ENCODE data around the gene TIE1. TPM values are rescaled to one million over a fixed set of nuclear protein-coding genes. Genes with fewer than 3 reads are reported as not detected.

TIE1 gene
- total and polyA plus RNA-seq, 2 experiments from 2014 or later = 5.0 TPM; not detected in 1

DNA sequence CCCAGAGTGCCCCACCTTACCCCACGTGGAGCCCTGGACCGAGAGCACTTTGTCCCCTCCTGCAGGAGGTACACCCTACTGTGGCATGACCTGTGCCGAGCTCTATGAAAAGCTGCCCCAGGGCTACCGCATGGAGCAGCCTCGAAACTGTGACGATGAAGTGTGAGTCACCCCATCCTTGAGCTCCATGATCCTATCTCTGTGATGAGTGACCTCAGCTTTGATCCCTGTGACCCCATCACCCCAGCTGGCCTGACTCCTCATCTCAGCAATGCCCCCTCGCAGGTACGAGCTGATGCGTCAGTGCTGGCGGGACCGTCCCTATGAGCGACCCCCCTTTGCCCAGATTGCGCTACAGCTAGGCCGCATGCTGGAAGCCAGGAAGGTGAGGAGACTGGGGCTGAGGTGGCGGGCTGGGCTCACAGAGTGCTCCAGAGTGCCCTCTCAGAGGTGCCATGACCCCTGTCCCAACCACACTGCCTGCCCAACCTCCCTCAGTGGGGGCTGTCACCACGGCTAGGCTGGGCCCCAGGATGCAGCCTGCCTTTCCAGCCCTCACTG lies 20.6 kb downstream of the TIE1 start:
- H3K4me1 ChIP-seq (ENCODE audit: low read depth) = no peaks in the 10 kb centered on the region
- no peaks in the 10 kb centered on the region for H3K36me3 ChIP-seq
- no peak overlapping the region for H3K4me3 ChIP-seq
- DNase-seq (ENCODE audit: low read depth in 1 of 2, low spot score in 1 of 2) = no peak
- no peaks in the 10 kb centered on the region for H3K27me3 ChIP-seq
- TF ChIP-seq, protein P1, sequence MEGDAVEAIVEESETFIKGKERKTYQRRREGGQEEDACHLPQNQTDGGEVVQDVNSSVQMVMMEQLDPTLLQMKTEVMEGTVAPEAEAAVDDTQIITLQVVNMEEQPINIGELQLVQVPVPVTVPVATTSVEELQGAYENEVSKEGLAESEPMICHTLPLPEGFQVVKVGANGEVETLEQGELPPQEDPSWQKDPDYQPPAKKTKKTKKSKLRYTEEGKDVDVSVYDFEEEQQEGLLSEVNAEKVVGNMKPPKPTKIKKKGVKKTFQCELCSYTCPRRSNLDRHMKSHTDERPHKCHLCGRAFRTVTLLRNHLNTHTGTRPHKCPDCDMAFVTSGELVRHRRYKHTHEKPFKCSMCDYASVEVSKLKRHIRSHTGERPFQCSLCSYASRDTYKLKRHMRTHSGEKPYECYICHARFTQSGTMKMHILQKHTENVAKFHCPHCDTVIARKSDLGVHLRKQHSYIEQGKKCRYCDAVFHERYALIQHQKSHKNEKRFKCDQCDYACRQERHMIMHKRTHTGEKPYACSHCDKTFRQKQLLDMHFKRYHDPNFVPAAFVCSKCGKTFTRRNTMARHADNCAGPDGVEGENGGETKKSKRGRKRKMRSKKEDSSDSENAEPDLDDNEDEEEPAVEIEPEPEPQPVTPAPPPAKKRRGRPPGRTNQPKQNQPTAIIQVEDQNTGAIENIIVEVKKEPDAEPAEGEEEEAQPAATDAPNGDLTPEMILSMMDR (IDR thresholded peaks at IDR 0.05; ENCODE audit: low read depth, low read length) = no peak
- H3K9me3 ChIP-seq (ENCODE audit: low read depth) = no peaks in the 10 kb centered on the region
- no peak overlapping the region for H3K27ac ChIP-seq

DNA sequence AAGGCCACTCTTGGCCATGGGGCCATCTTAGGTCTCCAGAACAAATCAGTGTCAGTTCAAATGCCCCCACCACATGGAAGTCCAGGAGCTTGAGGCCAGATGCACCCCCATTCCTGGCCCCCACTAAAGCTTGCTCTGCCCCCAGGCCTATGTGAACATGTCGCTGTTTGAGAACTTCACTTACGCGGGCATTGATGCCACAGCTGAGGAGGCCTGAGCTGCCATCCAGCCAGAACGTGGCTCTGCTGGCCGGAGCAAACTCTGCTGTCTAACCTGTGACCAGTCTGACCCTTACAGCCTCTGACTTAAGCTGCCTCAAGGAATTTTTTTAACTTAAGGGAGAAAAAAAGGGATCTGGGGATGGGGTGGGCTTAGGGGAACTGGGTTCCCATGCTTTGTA lies 21.7 kb downstream of the TIE1 start:
- Histone ChIP-seq H3K27ac (no peak overlapping the region), H3K4me3 (no peak overlapping the region), H3K9me3 (ENCODE audit: low read depth) (no peaks in the 10 kb centered on the region), H3K4me1 (ENCODE audit: low read depth) (no peaks in the 10 kb centered on the region), H3K36me3 (no peaks in the 10 kb centered on the region), H3K27me3 (no peaks in the 10 kb centered on the region)
- no peak for DNase-seq (ENCODE audit: low read depth in 1 of 2, low spot score in 1 of 2)
- TF ChIP-seq, protein P1 (IDR thresholded peaks at IDR 0.05; ENCODE audit: low read depth, low read length) = no peak

DNA sequence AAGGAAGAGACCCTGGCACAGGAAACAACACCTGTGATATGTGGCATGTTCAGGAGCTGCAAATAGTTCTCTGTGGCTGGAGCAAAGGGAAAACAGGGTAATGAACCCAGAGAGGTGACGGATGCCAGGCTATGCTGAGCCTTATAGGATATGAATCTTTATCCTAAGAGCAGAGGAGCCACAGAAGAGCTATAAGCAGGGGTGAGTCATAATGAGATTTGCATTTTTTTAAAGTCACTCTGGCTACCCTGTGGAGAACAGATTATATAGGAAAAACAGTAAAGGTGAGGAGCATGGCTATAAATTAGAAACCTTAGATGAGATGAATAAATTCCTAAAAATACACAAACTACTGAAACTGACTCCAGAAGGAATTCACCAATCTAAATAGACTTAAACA lies 24.0 kb downstream of the TIE1 start:
- Histone ChIP-seq H3K27me3 (no peaks in the 10 kb centered on the region), H3K9me3 (ENCODE audit: low read depth) (no peaks in the 10 kb centered on the region), H3K4me1 (ENCODE audit: low read depth) (no peaks in the 10 kb centered on the region), H3K4me3 (no peak overlapping the region), H3K36me3 (no peaks in the 10 kb centered on the region), H3K27ac (no peak overlapping the region)
- TF ChIP-seq, protein P1 (IDR thresholded peaks at IDR 0.05; ENCODE audit: low read depth, low read length) = no peak
- DNase-seq (ENCODE audit: low read depth in 1 of 2, low spot score in 1 of 2) = no peak

DNA sequence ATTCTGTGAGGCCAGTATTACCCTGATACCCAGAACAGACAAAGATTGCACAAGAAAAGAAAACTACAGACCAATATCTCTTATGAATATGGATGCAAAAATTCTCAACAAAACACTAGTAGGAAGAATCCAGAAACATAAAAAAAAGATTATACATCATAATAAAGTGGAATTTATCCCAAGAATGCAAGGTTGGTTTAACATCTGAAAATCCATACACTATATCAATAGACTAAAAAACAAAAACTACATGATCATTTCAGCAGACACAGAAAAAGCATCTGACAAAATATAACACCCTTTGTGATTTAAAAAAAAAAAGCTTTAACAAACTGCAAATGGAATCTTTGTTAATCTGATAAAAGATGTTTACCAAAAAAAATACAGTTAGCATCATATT lies 24.6 kb downstream of the TIE1 start:
- TF ChIP-seq, protein P1 (IDR thresholded peaks at IDR 0.05; ENCODE audit: low read depth, low read length) = no peak
- no peak overlapping the region for H3K4me3 ChIP-seq
- no peaks in the 10 kb centered on the region for H3K9me3 ChIP-seq (ENCODE audit: low read depth)
- no peak for DNase-seq (ENCODE audit: low read depth in 1 of 2, low spot score in 1 of 2)
- no peaks in the 10 kb centered on the region for H3K27me3 ChIP-seq
- H3K36me3 ChIP-seq = no peaks in the 10 kb centered on the region
- no peaks in the 10 kb centered on the region for H3K4me1 ChIP-seq (ENCODE audit: low read depth)
- H3K27ac ChIP-seq = no peak overlapping the region

DNA sequence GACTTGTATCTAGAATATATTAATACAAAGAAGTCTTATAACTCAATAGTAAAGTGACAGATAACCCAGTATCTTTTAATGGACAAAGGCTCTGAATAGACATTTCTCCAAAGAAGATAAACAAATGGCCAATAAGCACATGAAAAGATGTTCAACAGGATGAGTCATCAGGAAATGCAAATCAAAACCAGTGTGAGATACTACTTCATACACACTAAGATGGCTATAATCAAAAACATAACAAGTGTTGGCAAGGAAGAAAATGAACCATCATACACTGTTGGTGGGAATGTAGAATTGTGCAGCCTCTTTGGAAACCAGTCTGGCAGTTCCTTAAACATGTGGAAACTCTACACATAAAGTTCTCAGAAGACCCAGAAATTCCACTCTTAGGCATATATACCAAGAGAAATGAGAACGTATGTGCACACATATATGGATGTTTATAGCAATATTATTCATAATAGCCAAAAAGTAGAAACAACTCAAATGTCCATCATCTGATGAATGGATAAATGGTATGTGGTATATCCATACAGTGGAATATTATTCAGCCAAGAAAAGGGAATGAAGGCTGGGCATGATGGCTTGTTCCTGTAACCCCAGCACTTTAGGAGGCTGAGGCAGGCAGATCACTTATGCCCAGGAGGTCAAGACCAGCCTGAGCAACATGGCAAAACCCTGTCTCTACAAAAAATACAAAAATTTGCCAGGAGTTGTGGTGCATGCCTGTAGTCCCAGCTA lies 26.9 kb downstream of the TIE1 start:
- Histone ChIP-seq H3K9me3 (ENCODE audit: low read depth) (no peaks in the 10 kb centered on the region), H3K4me1 (ENCODE audit: low read depth) (no peaks in the 10 kb centered on the region), H3K4me3 (no peak overlapping the region), H3K27me3 (no peaks in the 10 kb centered on the region), H3K27ac (no peak overlapping the region), H3K36me3 (no peaks in the 10 kb centered on the region)
- DNase-seq (ENCODE audit: low read depth in 1 of 2, low spot score in 1 of 2) = no peak
- TF ChIP-seq, protein P1 (IDR thresholded peaks at IDR 0.05; ENCODE audit: low read depth, low read length) = no peak

Measured in cardiac muscle cell (in vitro differentiated cells and primary cell).